ENCODE results near the gene YWHAB.

Gene YWHAB

GRCh38 chr20:44909872-44910689, 24.6 kb downstream of the YWHAB start, which contains the start of gene PABPC1L:
Gene PABPC1L, plus strand, starts transcription at chr20:44910060. Its CDS starts 84 bp downstream, at chr20:44910144.
- no peak for TF ChIP-seq JUND (IDR thresholded peaks at IDR 0.05; ENCODE audit: low read depth)
- DNase-seq (ENCODE audit: low read depth in 1 of 2, low spot score in 1 of 2) = peak; percentile 78 to 82
- in situ Hi-C loops (cut with HindIII; ENCODE audit: low pct_unique_long_range_greater_than_20kb, low sequenced_read_pairs) = no loop called here

GRCh38 chr20:44910690-44911262, 25.3 kb downstream of the YWHAB start:
- no peak for TF ChIP-seq JUND (IDR thresholded peaks at IDR 0.05; ENCODE audit: low read depth)
- in situ Hi-C loops (cut with HindIII; ENCODE audit: low pct_unique_long_range_greater_than_20kb, low sequenced_read_pairs) = no loop called here
- peak in 1 of 2 experiments; percentile 33 for DNase-seq (ENCODE audit: low read depth in 1 of 2, low spot score in 1 of 2)

GRCh38 chr20:44911264-44911921, 25.9 kb downstream of the YWHAB start:
- in situ Hi-C loops (cut with HindIII; ENCODE audit: low pct_unique_long_range_greater_than_20kb, low sequenced_read_pairs) = no loop called here
- no peak for TF ChIP-seq JUND (IDR thresholded peaks at IDR 0.05; ENCODE audit: low read depth)
- DNase-seq (ENCODE audit: low read depth in 1 of 2, low spot score in 1 of 2) = peak; percentile 95 to 96

GRCh38 chr20:44912189-44912588, 26.7 kb downstream of the YWHAB start:
- no peak for TF ChIP-seq JUND (IDR thresholded peaks at IDR 0.05; ENCODE audit: low read depth)
- no peak for DNase-seq (ENCODE audit: low read depth in 1 of 2, low spot score in 1 of 2)
- in situ Hi-C loops (cut with HindIII; ENCODE audit: low pct_unique_long_range_greater_than_20kb, low sequenced_read_pairs) = no loop called here

- in situ Hi-C loops (cut with HindIII; ENCODE audit: low pct_unique_long_range_greater_than_20kb, low sequenced_read_pairs) = no loop called here
- TF ChIP-seq JUND (IDR thresholded peaks at IDR 0.05; ENCODE audit: low read depth) = no peak
- no peak for DNase-seq (ENCODE audit: low read depth in 1 of 2, low spot score in 1 of 2)
Measured at GRCh38 chr20:44914924-44915323, 29.4 kb downstream of the YWHAB start.

- TF ChIP-seq JUND (IDR thresholded peaks at IDR 0.05; ENCODE audit: low read depth) = no peak
- DNase-seq (ENCODE audit: low read depth in 1 of 2, low spot score in 1 of 2) = no peak
Measured at GRCh38 chr20:44916586-44916985, 31.1 kb downstream of the YWHAB start.

GRCh38 chr20:44917399-44917798, 31.9 kb downstream of the YWHAB start:
- TF ChIP-seq JUND (IDR thresholded peaks at IDR 0.05; ENCODE audit: low read depth) = no peak
- in situ Hi-C loops (cut with HindIII; ENCODE audit: low pct_unique_long_range_greater_than_20kb, low sequenced_read_pairs) = no loop called here
- DNase-seq (ENCODE audit: low read depth in 1 of 2, low spot score in 1 of 2) = no peak

More at GRCh38 chr20:44916586-44916985, 31.1 kb downstream of the YWHAB start:
- in situ Hi-C loops (cut with HindIII; ENCODE audit: low pct_unique_long_range_greater_than_20kb, low sequenced_read_pairs) = no loop called here

GRCh38 chr20:44918342-44918741, 32.8 kb downstream of the YWHAB start:
- no peak for TF ChIP-seq JUND (IDR thresholded peaks at IDR 0.05; ENCODE audit: low read depth)
- in situ Hi-C loops (cut with HindIII; ENCODE audit: low pct_unique_long_range_greater_than_20kb, low sequenced_read_pairs) = no loop called here
- DNase-seq (ENCODE audit: low read depth in 1 of 2, low spot score in 1 of 2) = no peak

GRCh38 chr20:44918761-44919160, 33.3 kb downstream of the YWHAB start:
- in situ Hi-C loops (cut with HindIII; ENCODE audit: low pct_unique_long_range_greater_than_20kb, low sequenced_read_pairs) = no loop called here
- no peak for DNase-seq (ENCODE audit: low read depth in 1 of 2, low spot score in 1 of 2)
- TF ChIP-seq JUND (IDR thresholded peaks at IDR 0.05; ENCODE audit: low read depth) = no peak

- TF ChIP-seq JUND (IDR thresholded peaks at IDR 0.05; ENCODE audit: low read depth) = no peak
- in situ Hi-C loops (cut with HindIII; ENCODE audit: low pct_unique_long_range_greater_than_20kb, low sequenced_read_pairs) = no loop called here
- DNase-seq (ENCODE audit: low read depth in 1 of 2, low spot score in 1 of 2) = no peak
Measured at GRCh38 chr20:44921447-44921846, 35.9 kb downstream of the YWHAB start.

GRCh38 chr20:44924541-44924940, 39.0 kb downstream of the YWHAB start:
- in situ Hi-C loops (cut with HindIII; ENCODE audit: low pct_unique_long_range_greater_than_20kb, low sequenced_read_pairs) = no loop called here
- DNase-seq (ENCODE audit: low read depth in 1 of 2, low spot score in 1 of 2) = no peak
- TF ChIP-seq JUND (IDR thresholded peaks at IDR 0.05; ENCODE audit: low read depth) = no peak

- no peak for TF ChIP-seq JUND (IDR thresholded peaks at IDR 0.05; ENCODE audit: low read depth)
- no peak for DNase-seq (ENCODE audit: low read depth in 1 of 2, low spot score in 1 of 2)
- in situ Hi-C loops (cut with HindIII; ENCODE audit: low pct_unique_long_range_greater_than_20kb, low sequenced_read_pairs) = no loop called here
Measured at GRCh38 chr20:44928595-44928994, 43.1 kb downstream of the YWHAB start.
